NCI-H446 (cell line): ENCODE measurements around the gene PLEKHF1.

ENCODE experiments used
- DNase-seq, 2 experiments: peaks; one replicate each; lab custom pipeline; 2025; lab: John Stamatoyannopoulos, UW

Gene PLEKHF1

DNA sequence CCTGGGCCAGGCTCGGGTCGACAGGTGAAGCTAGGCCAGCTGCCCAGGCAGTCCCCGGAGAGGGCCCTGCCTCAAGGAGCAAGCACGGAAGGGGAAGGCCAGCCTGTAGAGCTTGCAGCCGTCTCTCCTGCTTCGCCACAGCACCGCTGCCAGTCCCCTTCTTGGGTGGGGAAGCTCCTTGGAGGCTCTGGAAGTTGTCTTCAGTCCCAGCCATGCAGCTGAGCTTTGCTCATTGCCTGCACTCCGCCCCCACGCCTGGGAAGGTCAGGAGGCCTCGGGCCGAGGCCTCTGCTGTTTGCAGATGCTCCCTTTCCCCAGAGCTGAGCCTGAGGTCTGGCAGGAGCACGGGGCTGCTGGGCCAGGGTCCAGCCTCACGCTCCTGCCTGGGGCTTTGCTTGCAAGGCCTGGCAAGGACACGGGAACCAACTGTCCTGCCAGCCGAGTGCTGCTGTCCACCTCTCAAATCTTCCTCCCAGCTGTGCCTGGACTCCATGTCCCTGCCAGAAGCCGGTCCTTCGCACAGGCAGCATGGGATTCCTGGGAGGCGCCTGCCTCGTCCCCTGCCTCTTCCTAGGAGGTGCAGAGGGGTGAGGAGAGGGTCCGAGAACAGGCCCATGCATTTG lies 13.3 kb downstream of the PLEKHF1 start:
- no peak for DNase-seq

DNA sequence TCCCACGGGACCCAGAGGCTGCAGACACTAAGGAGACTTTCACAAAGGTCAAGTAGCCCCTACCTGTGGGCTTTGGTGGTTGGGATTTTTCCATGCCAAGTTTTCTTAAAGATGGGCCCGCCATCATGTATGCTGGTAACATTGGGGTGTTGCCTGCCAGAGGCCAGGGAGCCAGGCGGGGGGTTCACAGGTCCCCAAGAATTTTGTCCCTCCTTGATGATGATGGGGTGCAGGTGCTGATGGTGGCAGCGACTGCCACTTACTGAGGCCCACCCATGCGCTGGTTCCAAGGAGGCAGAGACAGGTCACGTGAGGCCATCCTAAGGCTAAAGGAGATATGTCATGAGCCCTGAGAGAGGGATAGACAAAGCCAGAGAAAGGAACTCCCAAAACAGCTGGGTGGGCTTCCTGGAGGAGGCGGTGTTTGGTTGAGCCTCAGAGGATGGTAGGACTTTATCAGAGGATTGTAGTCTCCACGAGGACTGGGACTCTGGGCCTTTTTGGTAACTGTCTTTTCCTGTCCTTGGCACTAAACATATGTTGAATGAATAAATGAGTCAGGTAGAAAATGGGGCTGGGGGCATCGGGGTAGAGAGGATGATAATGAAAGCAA lies 14.4 kb downstream of the PLEKHF1 start:
- DNase-seq = no peak

DNA sequence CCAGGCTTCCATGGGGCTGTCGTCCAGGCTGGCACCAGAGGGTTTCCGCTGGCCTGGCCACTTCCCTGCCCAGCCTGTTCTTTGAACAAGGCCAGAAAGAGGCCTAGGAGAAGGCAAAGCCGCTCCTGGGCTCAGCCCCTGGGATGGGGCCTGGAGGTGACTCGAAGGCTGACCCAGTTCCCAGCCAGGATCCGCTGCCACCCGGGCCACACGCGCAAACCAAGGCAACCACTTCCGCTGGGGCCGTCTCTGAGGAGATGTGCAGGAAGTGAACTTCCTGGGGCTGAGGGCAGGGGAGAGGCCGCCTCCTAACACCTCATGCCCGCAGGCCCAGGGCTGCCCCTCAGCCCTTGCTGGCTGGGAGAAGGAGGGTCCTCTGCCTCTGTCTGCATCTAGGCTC lies 15.2 kb downstream of the PLEKHF1 start:
- no peak for DNase-seq

DNA sequence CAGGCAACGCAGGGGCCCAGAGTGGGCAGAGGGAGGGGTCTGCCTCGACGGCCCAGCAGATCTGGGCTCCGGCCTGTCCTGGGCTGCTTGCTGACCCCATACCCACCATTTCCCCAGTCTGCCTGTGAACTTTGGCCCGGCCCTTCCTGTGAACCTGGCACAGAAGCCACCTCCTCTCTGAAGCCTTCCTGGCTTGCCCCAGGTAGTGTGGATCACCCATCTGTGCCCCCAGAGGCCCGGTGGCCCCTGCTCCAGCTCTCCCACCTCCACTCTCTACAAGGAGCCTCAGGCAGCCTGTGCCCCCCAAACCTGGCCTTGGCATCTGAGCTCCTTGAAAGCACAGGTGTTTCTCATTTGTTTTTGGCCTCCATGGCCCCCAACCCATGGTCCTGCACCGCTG lies 15.7 kb downstream of the PLEKHF1 start:
- no peak for DNase-seq

DNA sequence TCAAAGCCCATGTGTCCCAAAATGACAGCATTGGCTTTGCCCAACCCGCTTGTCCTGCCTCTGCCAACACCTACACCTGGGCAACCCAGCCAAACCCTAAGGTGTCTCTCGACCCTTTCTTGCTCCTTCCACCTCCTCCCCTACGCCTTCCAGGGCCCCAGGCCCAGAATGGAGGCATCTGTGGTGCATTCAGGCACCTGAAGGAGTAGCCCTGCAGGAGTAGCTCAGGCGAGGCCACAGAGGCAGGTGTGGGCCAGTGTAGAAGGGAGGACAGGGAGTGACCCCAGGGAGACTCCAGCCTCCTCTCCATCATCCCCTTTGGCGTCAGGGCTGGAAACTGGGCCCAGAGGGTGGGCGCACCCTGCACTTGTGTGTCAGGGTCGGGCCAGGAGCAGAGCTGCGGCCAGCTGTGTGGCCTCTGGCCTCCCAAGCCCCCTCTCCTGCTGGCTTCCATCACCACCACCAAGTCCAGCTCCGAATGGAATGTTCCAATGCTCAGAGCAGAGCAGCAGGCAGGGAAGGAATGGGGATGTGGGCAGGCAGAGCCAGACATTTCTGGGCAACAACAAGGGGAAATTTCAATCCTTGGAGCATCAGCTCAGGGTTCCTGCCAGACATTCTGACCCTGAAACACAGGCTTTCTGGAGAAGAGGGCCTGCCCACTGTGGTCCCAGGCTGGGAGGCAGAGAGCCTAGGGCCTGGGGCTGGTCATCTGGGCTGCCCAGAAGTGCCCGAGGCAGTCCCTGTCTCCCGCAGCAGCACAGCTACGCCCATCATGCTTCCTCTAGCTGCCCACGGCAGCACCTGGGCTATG lies 16.4 kb downstream of the PLEKHF1 start:
- DNase-seq = no peak

DNA sequence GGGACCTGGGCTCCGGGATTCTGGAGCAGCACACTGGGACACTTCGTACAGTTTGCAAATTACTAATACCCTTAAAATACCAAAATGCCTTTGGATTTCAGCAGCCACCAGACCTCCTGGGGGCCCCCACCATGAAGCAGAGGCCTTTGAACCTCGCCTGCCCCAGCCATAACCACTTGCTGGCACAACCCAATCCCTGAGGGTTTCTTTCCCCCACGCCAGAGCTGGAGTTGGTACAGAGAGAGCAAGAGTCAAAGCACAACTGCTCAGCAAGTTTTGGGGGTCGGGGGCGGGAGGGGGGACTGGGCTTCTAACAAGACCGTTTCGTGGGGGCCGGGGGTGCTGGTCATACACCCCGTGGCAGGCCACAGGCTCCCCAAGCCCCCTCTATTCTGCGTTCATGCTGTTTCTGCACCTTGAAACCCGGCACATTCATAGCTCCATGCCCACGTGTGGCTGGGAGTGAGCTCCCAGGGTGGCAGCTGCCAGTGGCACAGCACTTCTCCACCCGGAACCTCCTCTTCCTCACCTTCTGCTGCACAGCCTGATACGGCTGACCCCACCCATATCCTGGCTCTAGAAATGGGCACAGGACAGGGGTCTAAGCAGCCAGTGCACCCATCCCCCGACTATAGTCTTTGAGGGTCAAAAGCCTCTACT lies 17.1 kb downstream of the PLEKHF1 start:
- DNase-seq = no peak

DNA sequence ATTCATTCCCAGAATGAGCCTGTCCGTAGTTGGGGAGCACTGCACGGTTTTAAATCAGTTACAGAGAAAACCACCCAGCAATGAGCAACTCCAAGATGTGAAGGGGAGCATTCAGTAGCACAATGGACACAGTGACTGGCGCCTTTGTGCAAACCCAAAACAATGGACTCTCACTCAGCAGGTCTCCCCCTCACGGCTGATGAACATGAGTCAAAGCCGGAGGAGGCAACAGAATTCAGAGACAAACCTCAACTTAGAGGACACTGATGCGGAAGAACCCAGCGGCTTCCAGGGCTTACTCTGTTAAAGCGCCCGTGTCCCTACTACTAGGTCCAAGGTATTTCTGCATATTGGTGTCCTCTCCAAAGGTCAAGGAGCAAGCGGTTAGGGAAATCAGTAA lies 17.7 kb downstream of the PLEKHF1 start:
- DNase-seq = no peak

DNA sequence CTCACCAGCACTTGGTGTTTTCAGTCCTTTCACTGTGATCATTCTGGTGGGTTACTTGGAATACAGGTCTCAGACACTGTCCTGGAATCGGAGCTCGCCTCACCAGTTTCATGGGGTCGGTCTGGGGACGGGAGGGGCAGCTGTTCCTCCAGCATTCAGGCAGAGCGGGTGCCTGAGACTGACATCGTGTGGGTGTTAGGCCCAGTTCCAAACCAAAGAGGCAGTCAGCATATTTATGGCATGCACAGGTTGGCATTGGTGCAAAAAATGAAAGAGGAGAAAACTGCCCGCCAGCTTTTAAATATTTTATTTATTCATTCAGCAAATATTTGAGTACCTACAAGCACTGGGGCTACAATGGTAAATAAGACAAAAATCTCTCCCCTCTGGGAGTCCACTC lies 20.1 kb downstream of the PLEKHF1 start:
- no peak for DNase-seq

DNA sequence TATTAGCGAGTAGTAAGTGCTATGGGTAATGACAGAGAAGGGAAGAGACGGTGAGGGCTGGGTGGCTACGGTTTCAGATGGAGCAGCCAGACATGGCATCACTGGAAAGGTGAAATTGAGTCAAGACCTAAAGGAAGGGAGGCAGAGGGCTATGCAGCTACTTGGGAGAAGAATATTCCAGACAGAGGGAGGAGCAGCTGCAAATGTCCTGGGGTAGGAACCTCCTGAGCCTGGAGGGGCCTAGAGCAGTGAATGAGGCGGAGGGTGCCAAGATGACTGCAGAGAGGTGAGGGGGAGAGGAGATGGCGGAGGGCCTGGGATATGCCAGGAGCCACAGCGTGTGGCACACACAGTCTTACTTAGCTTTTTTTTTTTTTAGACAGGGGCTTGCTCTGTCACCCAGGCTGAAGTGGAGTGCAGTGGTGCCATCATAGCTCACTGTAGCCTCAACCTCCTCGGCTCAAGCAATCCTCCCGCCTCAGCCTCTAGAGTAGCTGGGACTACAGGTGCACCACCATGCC lies 21.1 kb downstream of the PLEKHF1 start:
- DNase-seq = no peak

DNA sequence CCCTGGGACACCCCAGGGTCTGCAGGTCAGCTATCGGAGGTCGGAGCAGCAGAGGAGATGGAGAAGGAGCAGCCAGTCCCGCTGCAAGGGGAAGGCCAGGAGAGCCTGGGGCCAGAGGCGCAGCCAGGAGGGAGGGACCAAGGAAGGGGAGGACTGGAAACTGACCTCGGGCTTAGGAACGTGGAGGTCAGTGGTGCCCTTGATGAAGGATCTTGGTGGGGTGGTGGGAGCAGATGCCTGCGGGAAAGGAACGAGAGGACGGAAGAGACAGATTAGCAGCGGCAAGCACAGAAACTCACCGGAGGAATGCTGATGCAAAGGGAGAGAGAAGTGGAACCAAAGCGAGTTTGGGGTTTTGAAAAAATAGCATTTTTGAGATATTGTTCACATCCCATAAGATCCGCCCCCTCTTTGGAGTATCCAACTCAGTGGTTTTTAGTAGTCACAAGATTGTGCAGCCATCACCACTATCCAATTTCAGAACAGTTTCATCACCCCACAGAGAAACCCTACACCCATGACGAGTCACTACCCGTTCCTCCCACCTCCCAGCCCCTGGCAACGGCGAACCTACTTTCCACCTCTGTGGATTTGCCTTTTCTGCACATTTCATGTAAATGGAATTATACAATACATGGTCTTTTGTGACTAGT lies 22.1 kb downstream of the PLEKHF1 start:
- no peak for DNase-seq

DNA sequence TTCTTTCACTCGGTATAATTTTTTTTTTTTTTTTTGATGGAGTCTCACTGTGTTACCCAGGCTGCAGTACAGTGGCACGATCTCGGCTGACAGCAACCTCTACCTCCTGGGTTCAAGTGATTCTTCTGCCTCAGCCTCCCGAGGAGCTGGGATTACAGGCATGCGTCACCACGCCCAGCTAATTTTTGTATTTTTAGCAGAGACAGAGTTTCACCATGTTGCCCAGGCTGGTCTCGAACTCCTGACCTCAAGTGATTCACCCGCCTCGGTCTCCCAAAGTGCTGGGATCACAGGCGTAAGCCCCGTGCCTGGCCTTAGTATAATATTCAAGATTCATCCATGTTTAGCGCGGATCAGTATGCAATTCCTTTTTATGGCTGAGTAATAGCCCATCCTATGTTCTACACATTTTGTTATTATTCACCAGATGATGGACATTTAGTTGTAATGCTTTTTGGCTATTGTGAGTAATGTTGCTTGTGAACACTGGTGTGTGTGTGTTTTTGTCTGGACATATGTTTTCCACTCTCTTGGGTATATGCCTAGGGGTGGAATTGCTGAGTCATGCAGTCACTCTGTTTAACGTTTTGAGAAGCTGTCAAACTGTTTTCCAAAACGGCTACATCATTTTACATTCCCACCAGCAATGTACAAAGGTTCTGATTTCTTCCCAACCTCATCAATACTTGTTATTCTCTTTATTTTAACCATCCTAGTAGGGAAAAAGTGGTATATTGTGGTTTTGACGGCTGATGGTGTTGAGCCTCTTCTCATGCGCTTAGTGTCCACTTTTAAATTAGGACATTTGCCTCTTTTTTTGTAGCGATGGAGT lies 22.9 kb downstream of the PLEKHF1 start:
- DNase-seq = no peak

DNA sequence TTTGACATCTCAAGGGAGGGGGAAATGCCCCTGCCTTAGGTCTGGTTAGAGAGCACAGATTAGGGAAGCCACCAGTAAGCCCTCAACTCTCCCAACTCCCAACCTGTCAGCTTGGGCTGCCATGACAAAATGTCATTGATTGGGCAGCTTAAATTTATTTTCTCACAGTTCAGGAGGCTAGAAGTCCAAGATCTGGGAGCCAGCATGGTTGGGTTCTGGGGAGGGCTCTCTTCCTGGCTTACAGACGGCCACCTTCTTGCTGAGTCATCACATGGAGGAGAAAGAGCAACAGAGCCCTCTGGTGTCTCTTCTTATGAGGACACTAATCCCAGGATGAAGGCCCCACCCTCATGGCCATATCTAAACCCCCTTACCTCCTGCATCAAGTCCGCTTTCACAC lies 25.6 kb downstream of the PLEKHF1 start:
- peak; percentile 35 to 63 for DNase-seq

DNA sequence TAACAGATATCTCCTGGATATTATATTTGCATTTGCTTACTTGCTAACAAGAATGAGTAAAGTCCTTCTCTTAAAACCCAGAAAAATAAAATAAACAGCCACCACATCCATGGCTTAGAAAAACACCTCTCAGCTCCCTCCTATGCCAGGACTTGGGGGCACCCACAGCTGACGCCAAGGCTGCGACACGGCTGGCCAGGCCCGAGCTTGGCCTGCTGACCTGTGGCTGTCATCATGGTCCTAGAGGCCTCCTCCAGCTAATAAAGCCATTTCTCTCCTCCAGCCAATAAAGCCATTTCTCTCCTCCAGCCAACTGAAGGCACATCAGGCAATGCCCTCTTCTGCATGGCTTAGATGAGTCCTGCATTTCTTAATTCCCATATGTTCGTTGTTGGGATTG lies 28.9 kb downstream of the PLEKHF1 start:
- no peak for DNase-seq

DNA sequence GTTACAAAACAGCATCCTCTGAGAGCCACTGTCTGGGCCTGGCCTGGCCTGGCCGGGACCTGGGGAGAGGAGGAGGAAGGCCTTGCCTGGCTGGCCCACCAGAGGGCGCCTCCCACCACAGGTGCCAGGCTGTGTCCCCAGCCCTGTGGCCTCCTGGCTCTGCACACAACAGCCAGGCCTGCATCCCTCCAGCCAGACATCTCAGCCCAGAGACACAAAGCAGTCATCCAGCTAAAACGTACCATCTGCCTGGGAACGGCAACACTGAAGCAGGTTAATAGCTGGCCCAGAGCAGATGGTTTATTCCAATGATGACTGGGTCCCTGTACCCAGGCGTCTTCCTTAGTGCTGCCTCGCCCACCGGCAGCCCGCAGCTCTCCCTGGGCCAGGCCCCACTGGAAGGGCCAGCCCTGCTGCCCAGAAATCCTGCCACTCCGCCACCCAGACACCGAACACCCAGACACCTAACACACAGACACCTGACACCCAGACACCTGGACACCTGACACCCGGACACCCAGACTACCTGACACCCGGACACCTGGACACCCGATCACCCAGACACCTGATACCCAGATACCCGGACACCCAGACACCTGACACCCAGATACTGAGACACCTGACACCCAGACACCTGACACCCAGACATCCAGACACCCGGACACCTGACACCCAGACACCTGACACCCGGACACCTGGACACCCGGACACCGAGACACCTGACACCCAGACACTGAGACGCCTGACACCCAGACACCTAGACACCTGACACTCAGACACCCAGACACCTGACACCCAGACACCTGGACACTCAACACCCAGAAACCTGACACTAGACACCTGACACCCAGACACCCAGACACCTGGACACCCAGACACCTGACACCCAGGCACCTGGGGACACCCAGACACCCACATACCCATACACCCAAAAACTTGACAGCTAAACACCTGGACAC lies 29.7 kb downstream of the PLEKHF1 start:
- peak; percentile 59 to 87 for DNase-seq

DNA sequence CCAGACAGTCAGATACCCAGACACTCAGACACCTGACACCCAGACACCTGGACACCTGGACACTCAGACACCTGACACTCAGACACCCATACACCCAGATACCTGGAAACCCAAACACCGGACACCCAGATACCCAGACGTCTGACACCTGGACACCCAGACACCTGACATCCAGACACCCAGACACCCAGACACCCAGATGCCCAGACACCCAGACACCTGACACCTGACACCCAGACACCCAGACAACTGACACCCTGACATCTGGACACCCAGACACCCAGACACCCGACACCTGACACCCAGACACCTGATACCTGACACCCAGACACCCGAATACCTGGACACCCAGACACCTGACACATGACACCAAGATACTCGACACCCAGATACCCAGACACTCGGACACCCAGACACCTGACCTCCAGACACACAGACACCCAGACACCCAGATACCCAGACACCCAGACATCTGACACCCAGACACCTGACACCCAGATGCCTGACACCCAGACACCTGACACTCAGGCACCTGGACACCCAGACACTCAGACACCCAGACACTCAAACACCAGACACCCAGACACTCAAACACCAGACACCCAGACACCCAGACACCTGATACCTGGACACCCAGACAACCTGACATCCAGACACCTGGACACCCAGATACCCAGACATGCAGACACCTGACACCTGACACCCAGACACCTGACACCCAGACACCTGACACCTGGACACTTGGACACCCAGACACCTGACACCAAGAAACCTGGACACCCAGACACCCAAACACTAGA lies 30.7 kb downstream of the PLEKHF1 start:
- DNase-seq = no peak

DNA sequence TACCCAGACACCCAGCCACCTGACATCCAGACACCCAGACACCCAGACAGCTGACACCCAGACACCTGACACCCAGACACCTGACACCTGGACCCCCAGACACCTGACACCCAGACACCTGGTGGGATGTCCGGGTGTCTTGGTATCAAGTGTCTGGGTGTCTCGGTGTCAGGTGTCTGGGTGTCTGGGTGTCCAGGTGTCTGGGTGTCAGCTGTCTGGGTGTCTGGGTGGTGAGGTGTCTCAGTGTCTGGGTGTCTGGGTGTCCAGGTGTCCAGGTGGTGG lies 31.2 kb downstream of the PLEKHF1 start:
- no peak for DNase-seq

DNA sequence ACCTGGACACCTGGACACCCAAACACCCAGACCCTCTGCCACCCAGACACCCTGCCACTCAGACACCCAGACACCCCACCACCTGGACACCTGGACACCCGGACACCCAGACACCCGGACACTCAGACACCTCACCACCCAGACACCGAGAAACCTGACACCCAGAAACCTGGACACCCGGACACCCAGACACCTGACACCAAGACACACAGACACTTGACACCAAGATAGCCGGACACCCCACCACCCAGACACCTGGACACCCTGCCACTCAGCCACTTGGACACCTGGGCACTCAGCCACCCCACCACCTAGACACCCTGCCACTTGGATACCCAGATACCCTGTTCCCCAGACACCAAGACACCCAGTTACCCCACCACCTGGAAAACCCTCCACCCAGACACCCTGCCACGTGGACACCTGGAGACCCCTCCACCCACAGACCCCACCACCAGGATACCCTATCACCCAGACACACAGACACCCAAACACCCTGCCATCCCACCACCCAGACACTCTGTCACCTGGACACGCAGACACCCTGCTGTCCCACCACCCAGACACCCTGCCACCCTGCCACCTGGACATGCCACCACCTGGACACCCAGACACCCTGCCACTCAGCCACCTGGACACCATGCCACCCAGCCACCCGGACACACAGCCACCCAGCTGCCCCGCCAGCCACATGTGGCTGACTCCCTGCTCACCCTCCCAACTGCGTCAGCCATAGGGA lies 32.4 kb downstream of the PLEKHF1 start:
- no peak for DNase-seq

DNA sequence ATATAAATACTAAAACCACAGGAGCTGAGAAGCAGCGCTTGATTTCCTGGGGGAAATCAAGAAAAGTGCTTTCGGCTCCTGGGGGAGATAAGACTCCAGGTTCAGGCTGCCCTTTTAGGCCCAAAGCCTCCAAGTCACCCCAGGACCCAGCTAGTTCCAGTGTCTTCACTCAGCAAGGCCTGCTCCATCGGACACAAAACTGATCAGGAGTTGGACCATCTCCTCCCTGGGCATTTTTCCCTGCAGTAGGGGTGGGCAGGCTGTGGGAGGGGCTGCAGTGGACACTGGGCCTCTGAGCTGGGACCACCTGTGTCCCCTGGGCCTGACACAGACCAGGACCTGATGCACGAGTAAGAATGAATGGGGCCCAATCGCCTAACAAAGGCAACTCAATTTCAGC lies 34.6 kb downstream of the PLEKHF1 start:
- no peak for DNase-seq

DNA sequence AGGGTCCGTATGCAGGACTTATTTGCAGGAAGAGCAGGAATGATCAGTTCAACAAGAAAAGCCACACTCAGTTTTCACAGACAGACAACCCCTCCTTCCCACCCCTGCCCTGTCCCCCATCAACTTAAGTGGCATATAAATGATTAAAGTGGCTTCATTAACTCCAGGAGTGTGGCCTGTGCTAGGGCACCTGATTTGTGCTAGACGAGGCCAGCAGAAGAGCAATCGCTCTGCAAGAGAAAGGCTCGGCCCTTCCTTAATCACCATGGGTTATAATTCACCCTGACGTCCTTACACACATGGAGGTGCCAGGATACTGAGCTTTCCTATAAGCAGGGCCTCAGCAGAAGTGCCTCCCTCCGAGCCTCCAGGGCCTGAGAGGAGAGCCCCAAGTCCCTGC lies 35.2 kb downstream of the PLEKHF1 start:
- no peak for DNase-seq
